ENCODE data around the gene CROCC.
"Not testable (repeated sequence)": the region's sequence is repeated elsewhere in the genome, so short reads cannot be mapped to it uniquely, and the experiment has no call there.

CROCC gene

DNA sequence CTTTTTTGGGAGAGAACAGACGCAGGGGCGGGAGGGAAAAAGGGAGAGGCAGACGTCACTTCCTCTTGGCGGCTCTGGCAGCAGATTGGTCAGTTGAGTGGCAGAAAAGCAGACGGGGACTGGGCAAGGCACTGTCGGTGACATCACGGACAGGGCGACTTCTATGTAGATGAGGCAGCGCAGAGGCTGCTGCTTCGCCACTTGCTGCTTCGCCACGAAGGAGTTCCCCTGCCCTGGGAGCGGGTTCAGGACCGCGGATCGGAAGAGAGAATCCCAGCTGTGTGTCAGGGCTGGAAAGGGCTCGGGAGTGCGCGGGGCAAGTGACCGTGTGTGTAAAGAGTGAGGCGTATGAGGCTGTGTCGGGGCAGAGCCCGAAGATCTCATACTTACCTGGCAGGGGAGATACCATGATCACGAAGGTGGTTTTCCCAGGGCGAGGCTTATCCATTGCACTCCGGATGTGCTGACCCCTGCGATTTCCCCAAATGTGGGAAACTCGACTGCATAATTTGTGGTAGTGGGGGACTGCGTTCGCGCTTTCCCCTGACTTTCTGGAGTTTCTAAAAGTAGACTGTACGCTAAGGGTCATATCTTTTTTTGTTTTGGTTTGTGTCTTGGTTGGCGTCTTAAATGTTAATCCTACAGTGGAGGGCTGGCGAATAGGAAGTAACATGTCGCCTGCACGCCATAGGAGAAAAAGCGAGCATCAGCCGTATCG lies 26.0 kb upstream of the CROCC start, which contains the start of gene RNU1-2:
Gene RNU1-2 (plus strand): TSS at position 383 of the 718 bp plus-strand sequence.
- peak; percentile 77 to 79 for DNase-seq (ENCODE audit: low read depth in 2 of 2)

DNA sequence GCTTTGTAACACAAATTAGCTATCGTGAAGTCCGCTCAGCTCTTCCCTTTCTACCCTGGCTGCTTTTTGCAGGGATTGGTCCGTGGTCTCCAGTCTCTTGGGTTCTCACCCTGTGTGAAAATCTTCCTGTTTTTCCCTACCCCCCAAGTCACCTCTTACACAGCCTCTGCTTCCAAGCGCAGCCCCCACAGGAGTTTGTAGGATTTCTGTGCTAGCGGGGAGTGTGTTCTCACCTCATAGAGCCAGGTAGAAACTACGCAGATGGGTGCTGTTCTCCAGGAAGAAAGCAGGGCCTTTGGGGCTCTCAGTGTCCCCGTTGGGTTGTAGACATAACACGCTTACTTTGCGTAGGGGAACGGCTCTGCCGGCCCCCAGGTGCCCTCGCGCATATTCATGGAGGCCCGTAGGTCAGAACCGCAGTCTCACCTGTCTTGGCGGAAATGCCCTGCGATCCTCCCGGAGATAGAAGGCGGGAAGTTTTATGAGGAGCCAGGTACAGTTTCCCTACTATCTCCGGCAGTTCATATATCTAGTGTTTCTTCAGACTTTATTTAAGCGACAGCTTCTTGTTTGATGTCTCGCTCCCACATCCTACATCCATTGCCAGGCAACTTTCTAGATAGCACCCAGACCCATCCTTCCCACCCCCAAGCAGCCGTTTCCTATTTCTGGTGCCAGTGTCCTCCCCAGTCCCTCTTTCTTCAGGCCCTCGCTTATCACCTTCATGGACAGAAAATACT lies 25.2 kb upstream of the CROCC start:
- DNase-seq (ENCODE audit: low read depth in 2 of 2) = peak; percentile 74 to 85

DNA sequence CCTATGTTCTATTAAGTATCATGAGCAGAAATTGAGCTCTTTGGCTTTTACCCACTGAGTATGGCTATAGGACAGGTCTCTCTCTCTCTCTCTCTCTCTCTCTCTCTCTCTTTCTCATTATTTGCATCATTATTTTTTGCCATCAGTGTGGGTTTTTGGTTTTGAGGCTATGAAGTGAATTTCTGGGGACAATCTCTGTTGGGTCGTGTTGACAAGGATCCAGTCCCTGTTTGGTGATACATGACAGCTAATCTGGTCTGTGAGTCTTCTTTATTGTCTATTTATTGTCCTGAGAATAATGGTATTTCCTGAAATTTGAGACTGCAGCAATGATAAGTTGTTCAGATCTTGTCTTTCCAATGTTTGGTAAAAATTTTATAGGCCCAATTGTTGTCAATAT lies 24.1 kb upstream of the CROCC start:
- DNase-seq (ENCODE audit: low read depth in 2 of 2) = not testable (repeated sequence)

DNA sequence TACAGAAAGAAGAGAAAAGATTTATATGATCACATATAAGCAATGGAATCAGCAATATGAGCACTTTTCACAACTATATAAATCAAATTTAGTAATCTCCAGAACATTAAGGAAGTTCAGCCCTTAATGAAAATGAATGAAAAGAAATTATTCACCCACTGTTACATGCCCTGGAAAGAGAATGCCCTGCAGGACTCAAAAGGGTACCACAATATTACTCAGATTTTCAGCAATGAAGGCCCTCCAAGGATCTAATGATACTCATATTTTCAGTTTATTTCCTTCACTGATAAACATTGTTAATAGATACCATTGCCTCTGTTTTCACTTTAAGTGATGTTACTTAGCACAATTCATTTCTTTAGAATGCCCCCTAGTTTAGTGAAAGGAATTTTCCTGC lies 23.4 kb upstream of the CROCC start:
- DNase-seq (ENCODE audit: low read depth in 2 of 2) = not testable (repeated sequence)

DNA sequence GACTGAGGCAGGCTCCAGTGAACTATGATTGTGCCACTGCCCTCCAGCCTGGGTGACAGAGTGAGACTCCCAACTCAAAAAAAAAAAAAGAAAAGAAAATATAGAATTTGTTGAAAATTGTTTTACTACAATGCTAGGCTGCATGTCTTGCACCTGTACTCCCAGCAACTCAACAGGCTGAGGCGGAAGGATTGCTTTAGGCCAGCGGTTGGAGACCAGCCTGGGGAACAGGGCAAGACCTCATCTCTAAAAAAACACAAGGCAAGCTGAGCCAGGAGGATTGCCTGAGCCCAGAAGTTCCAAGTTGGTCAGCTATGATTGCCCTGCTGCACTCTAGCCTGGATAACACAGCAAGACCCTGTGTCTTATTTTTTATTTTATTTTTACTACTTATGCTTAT lies 22.7 kb upstream of the CROCC start:
- not testable (repeated sequence) for DNase-seq (ENCODE audit: low read depth in 2 of 2)

DNA sequence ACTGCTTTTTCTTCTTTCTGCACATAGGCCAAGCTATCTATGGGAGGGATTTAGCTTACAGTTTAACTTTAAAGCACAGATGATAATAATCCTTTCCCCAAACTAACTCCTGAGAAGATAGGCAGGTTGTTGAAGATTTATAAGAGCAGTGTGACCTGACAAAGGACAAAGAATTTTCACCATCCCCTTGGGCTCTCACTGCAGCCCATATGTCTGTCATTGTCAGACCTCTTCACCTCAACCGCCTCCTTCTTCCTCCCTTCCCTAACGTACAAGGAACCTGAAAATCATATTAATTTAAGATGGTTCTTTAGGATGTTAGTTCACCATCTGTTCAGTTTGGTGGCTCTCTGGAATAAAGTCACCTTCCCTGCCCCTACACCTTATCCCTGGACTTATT lies 21.0 kb upstream of the CROCC start:
- no peak for DNase-seq (ENCODE audit: low read depth in 2 of 2)

DNA sequence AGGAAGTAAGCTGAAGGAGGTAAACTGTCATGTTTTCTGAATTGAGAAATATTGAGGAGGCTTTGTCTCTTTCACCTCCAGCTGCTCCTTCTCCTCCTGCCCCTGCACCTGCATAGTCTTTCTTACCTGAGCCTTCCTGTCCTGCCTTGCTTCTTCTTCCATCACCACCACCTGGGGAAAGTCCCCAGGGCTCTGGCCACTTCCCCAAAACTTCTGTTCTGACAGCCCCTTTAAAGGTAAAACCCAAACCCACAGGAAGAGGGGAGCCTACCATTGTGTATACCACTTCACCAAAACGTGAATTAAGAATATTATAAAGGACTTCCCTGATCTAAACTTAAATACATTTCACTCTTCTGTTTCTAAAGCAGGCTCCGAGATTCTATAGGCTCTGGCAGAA lies 20.4 kb upstream of the CROCC start:
- not testable (repeated sequence) for DNase-seq (ENCODE audit: low read depth in 2 of 2)

DNA sequence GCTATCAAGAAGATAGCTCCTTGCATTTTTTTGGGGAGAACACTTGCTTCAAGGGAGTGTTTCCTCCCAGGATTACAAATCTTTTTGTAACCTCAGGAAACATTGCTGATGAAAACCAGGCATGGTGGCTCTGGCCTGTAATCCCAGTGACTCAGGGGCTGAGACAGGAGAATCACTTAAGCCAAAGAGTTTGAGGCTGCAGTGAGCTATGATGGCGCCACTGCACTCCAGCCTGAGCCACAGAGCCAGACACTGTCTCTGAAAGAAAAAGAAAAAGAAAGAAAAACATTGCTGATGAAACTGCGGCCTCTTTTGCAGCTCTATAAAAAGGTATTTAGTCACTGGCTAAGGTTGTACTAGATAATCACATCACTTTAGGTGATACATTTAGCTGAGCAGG lies 18.7 kb upstream of the CROCC start:
- DNase-seq (ENCODE audit: low read depth in 2 of 2) = no peak

DNA sequence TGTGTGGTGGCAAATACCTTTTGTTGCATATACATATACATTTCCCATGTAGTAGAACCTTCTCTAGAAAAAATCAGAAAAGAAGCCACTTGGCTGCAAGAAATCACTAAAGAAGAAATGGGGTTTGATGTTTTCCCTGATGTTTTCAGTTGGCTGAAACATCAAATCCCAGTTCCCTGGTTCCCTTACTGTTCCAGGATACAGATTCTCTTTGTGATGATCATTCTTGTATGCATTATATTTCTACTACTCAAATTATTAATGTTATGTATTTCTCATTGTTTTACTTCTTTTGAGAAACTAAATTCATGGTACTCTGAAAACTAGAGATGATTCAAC lies 18.3 kb upstream of the CROCC start:
- DNase-seq (ENCODE audit: low read depth in 2 of 2) = no peak

DNA sequence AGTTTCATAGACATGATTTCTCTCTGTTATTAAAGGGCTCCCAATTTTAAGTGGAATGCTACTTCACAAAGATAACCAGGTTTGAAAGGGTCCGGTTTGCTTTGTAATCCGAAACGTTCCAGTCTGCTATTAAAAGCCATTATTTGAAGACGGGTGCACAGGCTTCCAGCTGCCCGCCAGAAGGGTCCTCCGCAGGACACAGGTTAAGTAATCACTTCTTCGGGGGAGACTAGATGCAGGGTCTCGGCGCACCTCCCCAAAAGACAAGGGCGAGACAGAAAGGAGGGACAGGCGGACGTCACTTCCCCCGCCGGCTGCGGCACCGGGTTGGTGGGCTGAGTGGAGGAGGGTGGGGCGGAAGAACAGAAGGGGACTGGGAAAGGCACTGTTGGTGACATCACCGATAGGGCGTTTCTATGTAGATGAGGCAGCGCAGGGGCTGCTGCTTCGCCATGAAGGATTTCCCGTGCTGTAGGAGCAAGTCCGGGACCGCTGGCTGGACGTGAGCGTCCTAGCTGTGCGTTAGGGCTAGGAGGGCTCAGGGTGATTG lies 17.1 kb upstream of the CROCC start:
- DNase-seq (ENCODE audit: low read depth in 2 of 2) = peak; percentile 98 to 99

DNA sequence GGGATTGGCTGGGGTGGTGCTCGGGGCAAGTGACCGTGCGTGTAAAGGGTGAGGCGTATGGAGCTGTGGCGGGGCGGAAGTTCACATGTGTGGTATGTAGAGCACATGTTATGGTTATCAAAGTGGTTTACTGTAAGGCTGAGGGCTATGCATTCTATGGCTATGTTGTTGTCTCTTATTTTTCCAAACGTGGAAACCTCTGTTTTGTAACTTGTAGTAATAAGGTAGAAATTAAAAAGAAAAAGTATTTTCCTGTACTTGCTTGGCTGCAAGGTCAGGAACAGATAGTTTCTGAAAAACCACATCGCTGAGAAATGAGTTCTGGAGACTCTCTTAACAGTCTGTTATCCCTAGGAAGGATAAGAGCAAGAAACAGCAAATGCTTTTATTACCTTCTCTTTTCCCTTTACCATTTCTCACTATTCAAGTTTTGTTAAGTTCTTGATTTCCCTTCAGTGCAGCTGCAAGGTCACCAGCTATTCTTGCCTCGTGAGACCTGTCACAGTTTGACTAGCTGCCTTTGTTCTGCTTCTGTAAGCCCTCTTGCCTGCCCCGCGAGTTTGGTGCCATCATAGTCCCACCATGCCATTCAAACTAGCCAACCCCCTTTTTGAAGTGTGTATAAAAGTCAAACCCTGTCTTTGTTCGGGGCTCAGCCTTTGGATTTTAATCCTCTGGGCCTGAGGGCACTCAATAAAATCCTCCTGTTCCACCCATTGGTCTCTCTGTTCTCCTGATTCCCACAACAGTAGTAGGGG lies 16.4 kb upstream of the CROCC start:
- peak in 1 of 2 experiments; percentile 37 for DNase-seq (ENCODE audit: low read depth in 2 of 2)

DNA sequence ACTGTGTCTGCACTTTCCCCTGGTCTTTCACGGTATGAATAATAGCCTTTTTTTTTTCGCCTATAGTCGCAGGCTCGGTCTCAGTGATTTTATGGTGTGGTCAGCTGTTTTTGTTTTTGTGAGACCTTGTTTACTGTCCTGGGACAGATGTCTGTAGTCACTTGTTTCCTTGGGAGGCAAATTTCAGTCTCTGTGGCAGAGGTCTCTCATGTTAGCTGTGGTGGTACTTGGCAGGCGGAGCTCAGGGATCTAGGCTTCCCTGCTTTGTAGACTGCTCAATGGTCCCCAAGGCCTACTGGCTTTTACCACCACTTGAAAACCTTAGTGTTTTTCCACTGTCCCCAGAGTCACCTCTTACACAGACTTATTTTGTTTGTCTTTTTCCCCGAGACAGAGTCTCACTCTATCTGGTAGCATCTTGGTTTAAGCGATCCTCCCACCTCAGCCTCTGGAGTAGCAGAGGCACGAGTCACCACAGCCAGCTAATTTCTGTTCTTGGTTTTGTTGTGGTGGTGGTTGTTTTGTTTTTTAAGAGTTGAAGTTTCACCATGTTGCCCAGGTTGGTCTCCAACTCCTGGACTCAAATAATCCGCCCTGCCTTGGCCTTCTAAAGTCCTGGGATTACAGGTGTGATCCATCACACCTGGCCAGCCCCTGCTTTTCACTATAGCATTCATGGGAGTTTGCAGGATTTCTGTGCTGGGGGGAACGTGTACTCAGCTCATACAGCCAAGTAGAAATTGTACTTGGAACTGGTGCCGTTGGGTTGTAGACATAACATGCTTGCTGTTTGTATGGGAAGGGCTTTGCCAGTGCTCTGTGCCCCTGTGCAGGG lies 15.6 kb upstream of the CROCC start:
- DNase-seq (ENCODE audit: low read depth in 2 of 2) = no peak

DNA sequence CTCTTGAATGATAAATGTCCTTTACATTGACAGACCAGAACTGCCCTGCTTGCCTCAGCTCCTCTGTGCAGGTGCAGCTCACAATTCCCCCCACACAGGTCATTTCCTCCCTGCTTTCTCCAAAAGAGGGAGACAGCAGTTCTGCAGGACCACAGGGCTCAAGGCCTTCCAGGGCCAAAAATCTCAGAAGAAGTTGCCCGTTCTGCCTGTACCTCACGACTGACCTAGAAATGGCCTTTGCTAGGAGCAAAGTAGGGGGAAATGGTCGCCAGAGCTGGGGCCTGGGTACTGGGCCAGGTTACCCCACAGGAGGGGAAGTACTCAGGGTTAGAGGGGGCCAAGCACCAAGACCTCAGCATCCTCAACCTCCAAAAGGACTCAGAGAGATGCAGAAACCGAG lies 14.9 kb upstream of the CROCC start:
- DNase-seq (ENCODE audit: low read depth in 2 of 2) = no peak

DNA sequence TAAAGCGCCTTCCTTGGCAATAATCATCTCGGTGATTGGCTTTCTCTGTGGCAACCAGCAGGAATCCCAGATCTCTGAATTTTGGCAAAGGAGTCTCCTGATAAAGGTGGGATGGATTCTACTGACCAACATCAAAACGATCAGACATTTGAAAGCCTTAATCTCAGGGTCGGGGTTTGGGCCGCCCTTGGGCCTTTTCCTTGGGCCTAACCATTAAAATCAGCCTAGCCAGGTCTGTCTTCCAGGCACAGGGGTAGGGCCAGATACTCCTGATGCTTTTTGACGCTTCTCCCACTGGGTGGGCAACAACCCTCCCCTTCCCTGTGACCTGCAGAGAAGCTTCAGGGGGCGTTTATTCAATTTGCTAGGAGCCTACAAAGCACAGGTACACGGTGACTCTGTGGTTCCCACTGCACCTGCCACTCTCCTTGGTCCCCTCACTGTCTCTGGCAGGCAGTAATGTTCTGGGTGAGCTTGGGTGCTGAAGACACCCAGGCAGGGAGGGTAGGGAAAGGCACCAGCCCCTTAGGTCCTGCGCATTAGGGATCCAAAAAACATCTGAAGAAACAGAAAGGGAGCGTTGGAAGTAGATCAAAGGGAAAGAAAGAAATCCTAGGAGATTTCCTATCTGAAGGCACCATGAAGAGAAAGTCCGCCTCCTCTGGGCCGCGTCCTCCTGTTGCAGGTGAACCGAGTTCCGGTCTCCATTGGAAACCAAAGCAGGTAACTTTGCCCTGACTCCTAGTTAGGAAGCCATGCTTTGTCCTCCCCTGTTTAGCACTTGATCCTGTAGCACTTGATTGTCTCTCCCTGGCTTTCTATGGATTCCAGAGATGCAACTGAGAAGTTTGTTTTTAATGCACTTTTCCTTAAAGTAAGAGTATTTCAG lies 13.6 kb upstream of the CROCC start:
- no peak for DNase-seq (ENCODE audit: low read depth in 2 of 2)

DNA sequence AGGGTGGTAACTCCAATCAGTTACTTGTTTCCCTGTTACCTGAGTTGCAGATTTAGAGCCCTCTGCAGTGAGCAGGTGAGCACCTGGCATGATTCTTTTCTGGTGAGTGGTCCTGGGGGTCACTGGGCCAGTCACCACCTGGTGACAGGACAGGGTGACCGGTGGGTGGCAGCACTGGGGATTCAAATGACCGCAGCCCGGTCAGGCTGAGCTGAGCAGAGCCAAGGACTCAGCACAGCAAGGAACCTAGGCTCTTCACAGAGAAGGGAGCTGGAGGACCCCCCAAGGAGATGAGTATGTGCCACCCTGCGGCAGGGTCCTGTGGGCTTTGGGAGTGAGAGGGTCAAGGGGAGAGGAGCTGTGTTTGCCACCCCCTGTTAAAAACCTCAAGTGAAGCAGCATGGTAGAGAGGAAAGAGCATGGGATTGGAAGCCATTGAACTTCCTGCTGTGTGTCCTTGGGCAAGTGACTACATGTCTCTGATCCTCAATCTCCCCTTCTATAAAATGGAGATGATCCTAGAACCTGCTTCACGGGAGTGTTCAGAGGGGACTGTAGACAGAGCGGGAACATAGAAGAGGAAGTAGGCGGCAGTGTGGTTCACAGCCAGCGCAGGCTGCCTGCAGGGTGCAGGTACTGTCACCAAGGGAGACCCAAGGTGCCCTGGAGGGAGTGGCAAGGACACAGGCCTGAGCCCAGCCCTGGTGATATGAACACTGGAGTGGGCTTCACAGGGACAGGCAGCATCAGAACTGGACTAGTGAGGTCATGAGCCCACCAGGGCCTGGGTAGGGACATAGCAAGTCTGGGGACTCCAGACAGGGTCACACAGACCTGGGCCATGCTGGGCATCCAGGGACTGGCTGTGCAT lies 9.6 kb upstream of the CROCC start:
- DNase-seq (ENCODE audit: low read depth in 2 of 2) = not testable (repeated sequence)

DNA sequence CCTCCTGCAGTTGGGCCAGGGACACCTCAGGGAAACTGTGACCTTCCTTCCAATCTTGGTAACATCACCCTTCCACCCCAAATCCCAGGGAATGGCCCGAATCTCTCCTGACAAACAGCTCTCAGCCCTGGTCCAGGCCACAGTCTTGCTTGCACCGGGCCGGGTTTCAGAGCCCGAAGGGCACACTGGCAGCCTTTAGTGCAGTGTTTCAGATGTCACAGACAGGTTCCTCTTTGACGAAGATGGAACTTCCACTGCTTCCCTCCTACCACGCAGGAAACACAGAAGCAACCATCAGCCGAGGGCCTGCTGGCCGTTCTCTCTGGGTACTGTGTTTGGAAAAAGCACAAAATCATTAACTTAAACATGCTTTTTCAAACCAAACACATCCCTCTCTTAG lies 9.0 kb upstream of the CROCC start:
- DNase-seq (ENCODE audit: low read depth in 2 of 2) = not testable (repeated sequence)

DNA sequence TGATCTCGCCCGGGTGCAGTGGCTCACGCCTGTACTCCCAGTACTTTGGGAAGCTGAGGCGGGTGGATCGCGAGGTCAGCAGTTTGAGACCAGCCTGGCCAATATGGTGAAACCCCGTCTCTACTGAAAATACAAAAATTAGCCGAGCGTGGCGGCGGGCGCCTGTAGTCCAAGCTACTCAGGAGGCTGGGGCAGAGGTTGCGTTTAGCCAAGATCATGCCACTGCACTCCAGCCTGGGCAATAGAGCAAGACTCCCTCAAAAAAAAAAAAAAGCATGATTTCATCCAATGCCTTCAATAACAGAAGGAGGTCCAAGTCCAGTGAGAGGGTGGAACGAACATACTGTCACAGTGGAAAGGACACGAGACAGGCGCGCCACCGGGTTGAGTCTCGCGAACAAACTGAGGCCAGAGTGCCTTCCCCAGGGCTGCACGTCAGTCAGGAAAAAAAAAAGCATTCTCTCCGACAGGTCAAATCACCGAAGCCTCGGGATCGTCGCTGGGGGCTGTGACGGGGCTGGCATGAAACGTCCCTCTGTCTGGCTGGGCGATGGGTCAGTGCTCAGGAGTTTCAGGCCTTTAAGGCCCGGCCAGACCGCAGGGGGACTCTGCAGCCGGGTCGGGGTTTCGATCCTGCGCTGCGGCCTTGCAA lies 8.4 kb upstream of the CROCC start:
- DNase-seq (ENCODE audit: low read depth in 2 of 2) = no peak

DNA sequence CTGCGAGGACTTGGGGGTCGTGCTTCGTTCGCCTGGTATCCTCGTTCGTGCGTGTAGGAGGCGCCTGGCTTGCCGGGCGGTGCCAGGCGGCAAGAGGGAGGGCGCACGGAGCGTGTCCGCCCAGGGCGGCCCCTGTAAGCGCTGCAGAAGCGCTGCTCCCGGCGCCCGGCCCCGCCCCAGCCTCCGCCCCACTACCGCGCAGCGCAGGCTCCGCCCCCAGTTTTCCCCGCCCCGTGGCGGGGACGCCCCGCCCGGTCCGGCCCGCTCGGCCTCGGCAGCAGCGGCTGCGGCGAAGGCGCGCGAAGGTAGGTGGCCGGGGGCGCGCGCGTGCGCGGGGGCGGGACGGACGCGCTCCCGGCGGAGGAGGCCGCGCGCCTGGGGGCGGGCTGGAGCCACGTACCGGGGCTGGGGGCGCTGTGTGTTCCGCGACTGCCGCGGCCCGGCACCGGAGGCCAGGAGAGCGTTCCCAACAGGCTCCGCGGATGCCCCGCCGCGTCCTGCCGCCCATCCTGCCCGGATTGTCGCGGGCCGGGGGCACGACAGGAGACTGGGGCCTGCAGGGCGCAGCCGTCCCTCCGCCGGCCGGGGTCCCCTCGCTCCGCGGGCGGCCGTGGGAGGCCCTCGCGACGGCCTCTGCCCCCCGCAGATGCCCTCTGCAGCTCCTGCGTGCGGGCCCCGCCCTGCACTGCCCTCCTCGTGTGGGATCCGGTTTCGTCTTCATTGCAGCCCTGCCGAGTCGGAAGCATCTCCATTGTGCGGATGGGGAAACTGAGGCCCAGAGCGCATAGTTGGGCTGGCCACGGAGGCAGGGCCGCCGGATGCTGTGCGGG lies 7.7 kb upstream of the CROCC start:
- DNase-seq (ENCODE audit: low read depth in 2 of 2) = peak; percentile 92 to 95

Data from stimulated activated CD4-positive, alpha-beta T cell treated with anti-CD3 and anti-CD28 coated beads, Interleukin-12 subunit alpha, Interleukin-12 subunit beta, amount 100 ng/mL, for 24 hours (primary cell).